M059J (cell line): ENCODE results near the gene CLEC2L. TPM values are rescaled to one million over a fixed set of nuclear protein-coding genes. Genes with fewer than 3 reads are reported as not detected.

Experiments
- DNase-seq: peaks from one replicate; pipeline ENCODE4 v3.0.0-alpha.2; 2012; ENCODE audit warnings: low read depth
- total RNA-seq: library from RNA; depleted of rRNA; stranded (reverse); fragments of >200 nt; shearing (Covaris generic); gene quantifications from 2 replicates; pipeline ENCODE4 v1.2.3, GENCODE V29; 2014; rRNA removed

The CLEC2L gene
- total RNA-seq, 1 experiment from 2014 or later, result not detected

DNA sequence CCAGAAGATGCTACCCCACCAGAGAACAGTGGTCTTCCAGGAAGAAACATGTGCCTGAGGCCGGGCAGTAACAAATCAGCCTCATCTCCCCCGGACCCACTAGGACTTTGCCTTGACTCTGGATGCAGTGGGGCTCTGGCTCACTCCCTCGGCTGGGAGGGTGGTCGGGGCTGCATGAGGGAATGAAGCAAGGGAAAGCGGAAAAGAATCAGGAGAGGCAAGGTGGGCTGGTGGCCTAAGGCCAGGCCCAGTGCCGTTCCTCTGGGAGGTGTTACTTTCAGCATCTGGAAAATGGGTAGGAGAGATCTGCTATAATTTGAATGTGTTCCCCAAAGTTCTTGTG lies 51.8 kb downstream of the CLEC2L start:
- no peak for DNase-seq

DNA sequence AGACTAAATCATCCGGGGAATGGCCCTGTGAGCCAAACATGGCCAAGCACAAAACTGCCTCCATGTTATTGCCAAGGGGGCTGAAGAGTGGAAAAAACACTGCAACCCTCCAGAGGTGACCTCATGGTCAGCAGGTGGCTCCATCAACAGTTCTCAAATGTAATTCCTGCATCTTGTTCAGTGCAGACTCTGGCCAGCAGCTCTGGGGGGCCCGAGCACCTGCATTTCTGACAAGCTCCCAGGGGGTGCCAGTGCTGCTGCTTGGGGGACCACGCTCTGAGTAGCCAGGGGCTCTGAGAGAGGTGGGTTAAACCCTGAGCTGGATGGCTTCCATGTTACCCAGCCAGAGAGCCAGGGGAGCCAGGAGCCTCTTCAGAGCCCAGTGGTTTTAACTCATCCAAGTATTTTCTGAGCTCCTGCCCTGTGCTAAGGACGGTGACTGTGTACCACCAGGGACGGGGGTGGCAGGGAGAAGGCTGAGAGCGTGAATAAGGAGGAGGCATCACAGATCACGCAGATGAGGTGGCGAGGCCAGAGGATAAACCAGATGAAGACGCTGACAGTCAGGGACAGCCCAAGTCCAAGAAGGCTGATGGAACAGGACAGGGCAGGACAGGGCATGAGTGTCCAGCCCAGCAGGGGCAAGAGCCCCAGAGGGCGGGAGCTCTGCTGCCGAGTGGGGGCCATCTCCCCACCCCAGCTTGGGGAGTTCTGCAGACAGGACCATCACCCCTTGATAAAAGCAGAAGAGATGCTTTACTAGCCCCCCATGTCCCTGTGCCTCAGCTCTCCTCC lies 52.9 kb downstream of the CLEC2L start:
- no peak for DNase-seq

- no peak for DNase-seq
Measured at GRCh38 chr7:139580435-139580834, 57.0 kb downstream of the CLEC2L start.

GRCh38 chr7:139582130-139582650 lies 58.7 kb downstream of the CLEC2L start:
- no peak for DNase-seq

DNA sequence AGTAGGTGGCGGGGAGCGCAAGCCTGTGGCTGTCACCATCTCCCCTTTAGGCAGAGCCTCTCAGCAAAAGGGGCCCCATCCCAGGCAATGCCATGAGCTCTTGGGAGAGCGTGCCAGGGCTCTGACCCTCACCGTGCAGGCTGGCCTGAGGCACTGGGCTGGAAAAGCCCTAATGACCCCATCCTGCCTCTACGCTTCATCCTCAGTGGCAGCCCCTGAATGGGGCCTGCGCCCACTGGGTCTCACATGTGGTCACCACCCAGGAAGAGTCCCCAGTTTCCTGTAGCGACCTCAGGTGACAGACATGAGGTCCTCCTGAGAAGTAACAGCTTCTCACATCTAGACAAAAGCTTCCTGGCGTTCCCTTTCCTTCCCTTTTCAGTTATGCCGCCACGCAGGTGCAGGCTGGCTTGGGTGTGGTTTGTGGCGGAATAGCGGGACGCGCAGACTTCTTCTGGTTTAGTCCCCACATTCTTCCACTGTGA lies 59.2 kb downstream of the CLEC2L start:
- no peak for DNase-seq

GRCh38 chr7:139583826-139584553 lies 60.5 kb downstream of the CLEC2L start:
- no peak for DNase-seq

- DNase-seq, result no peak
Measured at GRCh38 chr7:139585042-139585441, 61.6 kb downstream of the CLEC2L start.

DNA sequence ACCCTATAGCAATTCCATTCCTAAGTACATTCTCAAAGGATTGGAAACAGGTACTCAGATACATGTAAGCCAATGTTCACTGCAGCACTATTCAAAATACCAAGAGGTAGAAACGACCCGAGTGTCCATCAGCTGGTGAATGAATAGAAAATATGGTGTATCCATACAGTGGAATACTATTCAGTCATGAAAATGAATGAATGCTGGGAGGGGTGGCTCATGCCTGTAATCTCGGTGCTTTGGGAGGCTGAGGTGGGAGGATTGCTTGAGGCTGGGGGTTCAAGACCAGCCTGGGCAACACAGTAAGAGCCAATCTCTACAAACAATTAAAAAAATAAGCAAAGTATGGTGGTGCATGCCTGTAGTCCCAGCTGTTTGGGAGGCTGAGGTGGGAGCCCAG lies 62.8 kb downstream of the CLEC2L start:
- DNase-seq, result no peak

GRCh38 chr7:139587535-139587934 lies 64.0 kb downstream of the CLEC2L start:
- no peak for DNase-seq

DNA sequence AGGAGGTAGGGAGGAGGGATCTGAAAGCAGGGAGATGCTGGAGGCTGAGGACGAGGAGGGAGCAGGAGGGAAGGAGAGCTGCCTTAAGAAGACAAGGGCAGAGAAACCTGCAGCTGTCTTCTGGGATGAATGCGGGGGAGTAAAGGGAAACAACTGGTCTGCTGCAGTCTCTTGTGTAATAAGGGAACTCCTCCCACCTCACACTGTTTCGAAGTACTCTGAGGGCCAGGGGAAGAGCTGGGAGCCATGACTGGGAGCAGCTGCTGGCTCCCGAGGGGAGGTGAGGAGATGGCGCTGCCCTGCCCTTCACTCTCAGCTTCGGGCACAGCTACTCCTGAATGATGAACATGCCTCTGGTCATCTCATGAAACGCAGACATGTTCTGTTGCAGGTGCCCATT lies 65.1 kb downstream of the CLEC2L start:
- DNase-seq, result no peak

- DNase-seq, result no peak
Measured at GRCh38 chr7:139589474-139589873, 66.0 kb downstream of the CLEC2L start.

DNA sequence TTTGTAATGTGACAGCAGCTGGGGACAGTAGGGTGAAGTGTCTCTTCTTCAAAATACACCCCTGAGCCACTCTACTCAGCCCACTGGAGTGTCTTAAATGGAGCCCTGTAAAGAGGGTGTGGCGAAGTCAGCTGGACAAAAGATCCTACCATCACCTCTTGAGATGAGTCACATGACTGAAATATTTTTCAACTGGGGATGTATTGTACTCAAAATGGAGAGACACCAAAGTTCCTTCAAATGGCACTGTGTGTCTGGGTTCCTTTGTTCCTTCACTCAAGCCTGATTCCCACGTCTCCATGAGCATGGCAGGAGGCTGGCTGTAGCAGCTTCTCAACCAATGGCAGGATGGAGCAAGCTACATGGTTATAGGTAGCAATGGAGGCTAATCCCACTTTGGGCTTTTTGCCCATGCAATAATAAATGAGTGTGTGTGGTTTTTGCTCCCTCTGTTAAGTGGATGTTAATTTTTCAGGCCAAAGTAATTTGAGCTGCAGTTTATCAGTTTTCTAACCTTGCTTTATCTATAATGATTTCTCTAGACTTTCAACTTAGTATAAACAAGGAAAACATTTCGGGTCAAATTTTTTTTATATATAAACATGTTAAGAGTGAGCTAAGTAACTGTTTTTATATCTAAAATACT lies 68.2 kb downstream of the CLEC2L start:
- DNase-seq, result no peak

GRCh38 chr7:139592801-139593461 lies 69.4 kb downstream of the CLEC2L start:
- DNase-seq, result no peak

- no peak for DNase-seq
Measured at GRCh38 chr7:139594090-139594489, 70.6 kb downstream of the CLEC2L start.

Other genes with a start within 250 kb of the CLEC2L start
- gene FMC1, start 182.3 kb upstream of the CLEC2L start, total RNA-seq, result 12.5 and 16.1 TPM in 2 replicates
- 46.9 and 64.2 TPM in 2 replicates for gene LUC7L2, start 163.8 kb upstream of the CLEC2L start, total RNA-seq
- gene KLRG2, start 40.0 kb upstream of the CLEC2L start, total RNA-seq, result 0.07 TPM in 1 of 2 replicates, not detected in the other